H1 (cell line): Measurements from ENCODE around the gene RAI2. TPM values are rescaled to one million over a fixed set of nuclear protein-coding genes. Genes with fewer than 3 reads are reported as not detected.

Experiments used
- CTCF ChIA-PET: fragments of 300-600 bp; sonication (Branson Sonifier 250); formaldehyde crosslinking; loops from one replicate; lab custom pipeline; 2021; ENCODE audit not compliant: partially characterized antibody; lab: Charles Lee
- POLR2A ChIA-PET: fragments of 300-600 bp; sonication (Branson Sonifier 250); formaldehyde crosslinking; loops from one replicate; lab custom pipeline; 2021; ENCODE audit warnings: inconsistent platforms; ENCODE audit not compliant: partially characterized antibody; lab: Charles Lee
- DNase-seq, 2 experiments: peaks; one replicate each; pipeline versions ENCODE4 v3.0.0 to v3.0.0-alpha.2; 2010 to 2022; ENCODE audit warnings: low spot score in 2 of 2, low read depth in 1 of 2, mixed read lengths in 1 of 2
- FAIRE-seq: peaks from 2 replicates; lab custom pipeline; 2011; peaks lifted over from hg19 to GRCh38; lab: Jason Lieb, UNC
- H2AFZ ChIP-seq: 2 replicates; pipeline ENCODE4 v1.8.1; 2012; ENCODE audit warnings: low read length, inconsistent platforms
- H2AK5ac ChIP-seq: 2 replicates; pipeline ENCODE4 v1.6.1; 2013; ENCODE audit warnings: low read depth, low read length
- H2BK120ac ChIP-seq: replicated peaks from 2 replicates; pipeline ENCODE3; 2013; ENCODE audit warnings: low read depth, low read length, inconsistent platforms
- H2BK12ac ChIP-seq: 2 replicates; pipeline ENCODE4 v1.6.1; 2013; ENCODE audit warnings: low read depth, low read length
- H2BK15ac ChIP-seq: 2 replicates; pipeline ENCODE4 v1.6.1; 2013; ENCODE audit warnings: low read length
- H2BK20ac ChIP-seq: 2 replicates; pipeline ENCODE4 v1.6.1; 2013; ENCODE audit warnings: low read length
- H2BK5ac ChIP-seq: 2 replicates; pipeline ENCODE4 v1.6.1; 2013; ENCODE audit warnings: low read depth, low read length
- H3K14ac ChIP-seq: 2 replicates; pipeline ENCODE4 v1.6.1; 2013; ENCODE audit warnings: inconsistent platforms; ENCODE audit not compliant: insufficient read length
- H3K18ac ChIP-seq: 2 replicates; pipeline ENCODE4 v1.6.1; 2013; ENCODE audit warnings: low read length; ENCODE audit errors: extremely low read depth
- H3K23ac ChIP-seq: 2 replicates; pipeline ENCODE4 v1.6.1; 2013; ENCODE audit warnings: inconsistent platforms; ENCODE audit not compliant: insufficient read length
- H3K23me2 ChIP-seq: 2 replicates; pipeline ENCODE4 v1.6.1; 2013; ENCODE audit warnings: low read depth, low read length
- H3K27ac ChIP-seq: 2 replicates; pipeline ENCODE4 v1.6.1; 2011; ENCODE audit warnings: low read depth, low read length, inconsistent platforms
- H3K27me3 ChIP-seq, 4 experiments: replicated peaks in 1 of 4; 1 replicate in 1 of 4; 2 replicates in 3 of 4; pipeline versions ENCODE4 v1.6.1 to v1.8.1; 2011 to 2013; ENCODE audit warnings: low read length in 3 of 4, mild to moderate bottlenecking in 3 of 4, inconsistent platforms in 2 of 4, mixed read lengths in 2 of 4, moderate library complexity in 1 of 4; ENCODE audit not compliant: control insufficient read depth in 3 of 4, insufficient read depth in 3 of 4; ENCODE audit errors: extremely low read depth in 1 of 4
- H3K36me3 ChIP-seq, 4 experiments: 2 replicates each; pipeline versions ENCODE4 v1.6.1 to v1.8.1; 2011 to 2013; ENCODE audit warnings: mild to moderate bottlenecking in 4 of 4, low read length in 3 of 4, moderate library complexity in 2 of 4, control low read depth in 1 of 4, inconsistent platforms in 1 of 4; ENCODE audit not compliant: insufficient read depth in 4 of 4, control insufficient read depth in 2 of 4
- H3K4ac ChIP-seq: replicated peaks from 2 replicates; pipeline ENCODE3; 2013; ENCODE audit warnings: low read length, low read depth, mixed read lengths, inconsistent platforms; ENCODE audit not compliant: insufficient read length
- H3K4me1 ChIP-seq, 4 experiments: replicated peaks in 1 of 4; 1 replicate in 1 of 4; 2 replicates in 3 of 4; pipeline versions ENCODE4 v1.6.1 to v1.8.1; 2011 to 2013; ENCODE audit warnings: low read length in 3 of 4, inconsistent platforms in 2 of 4, mixed read lengths in 1 of 4; ENCODE audit not compliant: insufficient read depth in 4 of 4, control insufficient read depth in 3 of 4
- H3K4me2 ChIP-seq, 2 experiments: 2 replicates each; pipeline versions ENCODE4 v1.6.1 to v1.8.1; 2011 to 2013; ENCODE audit warnings: low read depth in 2 of 2, low read length in 2 of 2, control low read depth in 1 of 2, inconsistent platforms in 1 of 2, mild to moderate bottlenecking in 1 of 2; ENCODE audit not compliant: insufficient read depth in 1 of 2
- H3K4me3 ChIP-seq, 4 experiments: fragments of 200-600, 300-600 bp in 1 of 4; sonication (generic), shearing (Covaris generic), sonication (Bioruptor Twin) in 1 of 4; 2 replicates each; pipeline versions ENCODE4 v1.5.1 to v1.8.1; 2011 to 2016; ENCODE audit warnings: low read length in 4 of 4, low read depth in 3 of 4, control low read depth in 2 of 4, inconsistent platforms in 2 of 4, mild to moderate bottlenecking in 2 of 4, mixed read lengths in 1 of 4, moderate library complexity in 1 of 4; ENCODE audit not compliant: insufficient read depth in 2 of 4; ENCODE audit errors: extremely low read depth in 1 of 4
- H3K56ac ChIP-seq: replicated peaks from 2 replicates; pipeline ENCODE3; 2013; ENCODE audit warnings: low read depth, mild to moderate bottlenecking, mixed read lengths, low read length, inconsistent platforms; ENCODE audit not compliant: insufficient read length
- H3K79me1 ChIP-seq: 2 replicates; pipeline ENCODE4 v1.6.1; 2013; ENCODE audit warnings: low read depth, low read length, control low read depth
- H3K79me2 ChIP-seq, 2 experiments: 2 replicates each; pipeline versions ENCODE4 v1.6.1 to v1.8.1; 2012 to 2013; ENCODE audit warnings: low read length in 2 of 2, mild to moderate bottlenecking in 2 of 2, inconsistent platforms in 1 of 2; ENCODE audit not compliant: insufficient read depth in 2 of 2, control insufficient read depth in 1 of 2
- H3K9ac ChIP-seq, 4 experiments: replicated peaks in 1 of 4; 1 replicate in 1 of 4; 2 replicates in 3 of 4; pipeline versions ENCODE4 v1.6.1 to v1.8.1; 2011 to 2013; ENCODE audit warnings: low read depth in 3 of 4, low read length in 3 of 4, control low read depth in 2 of 4, mild to moderate bottlenecking in 2 of 4, moderate library complexity in 2 of 4, inconsistent platforms in 1 of 4; ENCODE audit errors: extremely low read depth in 1 of 4
- H3K9me3 ChIP-seq, 2 experiments: 2 replicates each; pipeline versions ENCODE4 v1.6.1 to v1.8.1; 2012 to 2013; ENCODE audit warnings: mild to moderate bottlenecking in 2 of 2, moderate library complexity in 2 of 2, control low read depth in 1 of 2, inconsistent platforms in 1 of 2, low read depth in 1 of 2, low read length in 1 of 2, mixed read lengths in 1 of 2; ENCODE audit not compliant: insufficient read depth in 2 of 2
- H4K20me1 ChIP-seq, 2 experiments: replicated peaks in 1 of 2; 2 replicates each; pipeline versions ENCODE3 to v1.8.1; 2011 to 2013; ENCODE audit warnings: inconsistent platforms in 2 of 2, low read length in 2 of 2, mild to moderate bottlenecking in 1 of 2; ENCODE audit not compliant: insufficient read depth in 2 of 2, control insufficient read depth in 1 of 2
- H4K5ac ChIP-seq: 2 replicates; pipeline ENCODE4 v1.6.1; 2013; ENCODE audit warnings: low read length, low read depth, mixed read lengths, inconsistent platforms; ENCODE audit not compliant: insufficient read length
- H4K8ac ChIP-seq: 2 replicates; pipeline ENCODE4 v1.8.0; 2013; ENCODE audit warnings: mild to moderate bottlenecking, moderate library complexity, low read length, inconsistent platforms; ENCODE audit not compliant: insufficient read depth; ENCODE audit errors: extremely low read depth
- H4K91ac ChIP-seq: replicated peaks from 2 replicates; pipeline ENCODE3; 2013; ENCODE audit warnings: low read length, mixed read lengths, inconsistent platforms; ENCODE audit not compliant: insufficient read length
- GTF2F1 ChIP-seq: IDR thresholded peaks from 2 replicates; pipeline ENCODE4 v1.6.1; 2012; ENCODE audit warnings: low read depth, low read length, improper control_type of control experiment, borderline replicate concordance
- KDM5A ChIP-seq: fragments of 200-600 bp; IDR thresholded peaks from 2 replicates; pipeline ENCODE4 v1.7.1; 2012; ENCODE audit warnings: mild to moderate bottlenecking, low read length, inconsistent platforms, mixed read lengths
- POLR2A ChIP-seq, 2 experiments: IDR thresholded peaks; 1 replicate in 1 of 2; 2 replicates in 1 of 2; pipeline ENCODE4 v1.6.1; 2011; ENCODE audit warnings: low read depth in 2 of 2, low read length in 2 of 2, mild to moderate bottlenecking in 2 of 2; ENCODE audit errors: control extremely low read depth in 1 of 2
- RFX5 ChIP-seq: IDR thresholded peaks from 2 replicates; pipeline ENCODE4 v1.6.1; 2011; ENCODE audit warnings: low read depth, low read length, improper control_type of control experiment, borderline replicate concordance
- ZNF274 ChIP-seq: IDR thresholded peaks from 2 replicates; pipeline ENCODE4 v1.7.0; 2012; ENCODE audit warnings: low read length, borderline replicate concordance; ENCODE audit errors: extremely low read depth
- WGBS, 2 experiments: shearing (Covaris generic) in 1 of 2; methylation state at CpG; one replicate each; pipeline versions ENCODE4 v1.1.6 to v1.1.7; 2013 to 2015; ENCODE audit warnings: low lambda C conversion rate in 2 of 2, mixed read lengths in 2 of 2, inconsistent platforms in 1 of 2, low coverage in 1 of 2, missing lambda C conversion rate in 1 of 2; ENCODE audit not compliant: insufficient replicate concordance in 2 of 2, insufficient coverage in 1 of 2, insufficient read length in 1 of 2; ENCODE audit errors: extremely low coverage in 1 of 2, missing lambda C conversion rate in 1 of 2; 5-methylcytosine and 5-hydroxymethylcytosine counted together
- polyA plus RNA-seq, 7 experiments: library from polyadenylated mRNA; depleted of rRNA in 3 of 7; stranded (reverse) in 5 of 7; unstranded in 2 of 7; fragments of >200 nt in 5 of 7; fragments of 200-250 nt in 2 of 7; gene quantifications; 1 replicate in 5 of 7; 2 replicates in 1 of 7; 4 replicates in 1 of 7; pipeline versions ENCODE4 v1.2.1 to v1.2.3, GENCODE V29; 2011 to 2013; ENCODE audit warnings: missing spikeins in 2 of 7, mixed read lengths in 2 of 7
- total RNA-seq: library from RNA; stranded (reverse); fragmentation: NEBNext Ultra II Directional; extraction: Animal tissue kit (Norgen Biotek cat#: 25700); gene quantifications from 2 replicates; pipeline ENCODE4 v1.2.1, GENCODE V29; 2021

RAI2 gene
- total and polyA plus RNA-seq, 2 of the 8 experiments (the other 6 are each of a cell fraction or from before 2014, with no cell fraction given) = 0.60 to 2.0 TPM

- Histone ChIP-seq H2BK20ac (no peak overlapping the region), H3K56ac (no peak overlapping the region), H3K23ac (no peak overlapping the region), H3K79me2 (no peaks in the 10 kb centered on the region), H4K20me1 (no peaks in the 10 kb centered on the region), H3K4ac (no peak overlapping the region), H3K23me2 (no peaks in the 10 kb centered on the region), H2BK120ac (no peak overlapping the region), H3K4me1 (no peaks in the 10 kb centered on the region), H2BK15ac (no peak overlapping the region), H3K9ac (no peak overlapping the region), H3K14ac (no peak overlapping the region), H4K5ac (no peak overlapping the region), H3K27me3 (no peaks in the 10 kb centered on the region; a peak in 1 of 7 replicates), H3K27ac (no peak overlapping the region), H3K18ac (no peak overlapping the region), H4K91ac (no peak overlapping the region), H2AK5ac (no peak overlapping the region), H2BK5ac (no peak overlapping the region), H3K79me1 (no peaks in the 10 kb centered on the region), H3K9me3 (no peaks in the 10 kb centered on the region), H3K36me3 (no peaks in the 10 kb centered on the region), H3K4me2 (no peak overlapping the region), H3K4me3 (no peak overlapping the region), H4K8ac (no peak overlapping the region), H2BK12ac (no peak overlapping the region), H2AFZ (no peak overlapping the region)
- DNase-seq (no peak), FAIRE-seq (no peak)
- WGBS, 2 experiments = 78% methylated on average over 3 of the region's 3 CpGs; no CpG with 5 or more reads in 1 of the 2 experiments
- TF ChIP-seq POLR2A (IDR thresholded peaks at IDR 0.05; ENCODE audit: control extremely low read depth in 1 of 2, low read depth in 2 of 2, low read length in 2 of 2) (no peak), KDM5A (no peak), RFX5 (no peak), ZNF274 (no peak), GTF2F1 (no peak)
- ChIA-PET POLR2A (no interaction called here), CTCF (no interaction called here)
Observed at GRCh38 chrX:17769701-17770269, 91.3 kb downstream of the RAI2 start.
